ENCODE results near the gene PCDHGA10.
A peak's percentile ranks its signal among the peaks of the same experiment; 100 is the strongest.
"Not testable (repeated sequence)": the region's sequence is repeated elsewhere in the genome, so short reads cannot be mapped to it uniquely, and the experiment has no call there.

Gene PCDHGA10

GRCh38 chr5:141393267-141393666 lies 19.5 kb upstream of the PCDHGA10 start:
- Histone ChIP-seq H3K36me3 (ENCODE audit: control insufficient read depth in 5 of 5, insufficient read depth in 5 of 5, low read length in 5 of 5) (no peaks in the 10 kb centered on the region), H3K9me3 (ENCODE audit: control insufficient read depth in 5 of 5, low read length in 5 of 5) (peaks cover 30 to 75% (median 55%) of the 10 kb centered on the region in 5 donors), H3K4me3 (ENCODE audit: low read depth in 1 of 5, low read length in 5 of 5) (peak overlapping the region in 4 of 5 donors; percentile 17 to 52 (median 20)), H3K4me1 (ENCODE audit: control insufficient read depth in 5 of 5, insufficient read depth in 5 of 5, low read length in 5 of 5) (no peaks in the 10 kb centered on the region), H3K27ac (ENCODE audit: low read depth, low read length) (no peak overlapping the region), H3K27me3 (ENCODE audit: control insufficient read depth in 5 of 5, insufficient read depth in 4 of 5, low read length in 5 of 5) (peaks cover 0 to 10% (median 4%) of the 10 kb centered on the region in 5 donors), H3K9ac (ENCODE audit: low read length in 5 of 5) (no peak overlapping the region)

- peaks cover 33 to 75% (median 54%) of the 10 kb centered on the region in 5 donors for H3K9me3 ChIP-seq (ENCODE audit: control insufficient read depth in 5 of 5, low read length in 5 of 5)
- not testable (repeated sequence) for H3K9ac ChIP-seq (ENCODE audit: low read length in 5 of 5); H3K4me1 ChIP-seq (ENCODE audit: control insufficient read depth in 5 of 5, insufficient read depth in 5 of 5, low read length in 5 of 5); H3K36me3 ChIP-seq (ENCODE audit: control insufficient read depth in 5 of 5, insufficient read depth in 5 of 5, low read length in 5 of 5); H3K27ac ChIP-seq (ENCODE audit: low read depth, low read length)
- H3K4me3 ChIP-seq (ENCODE audit: low read depth in 1 of 5, low read length in 5 of 5): peak overlapping the region in 3 of 5 donors; percentile 11 to 35 (median 28)
- peaks cover 0 to 14% (median 6%) of the 10 kb centered on the region in 5 donors for H3K27me3 ChIP-seq (ENCODE audit: control insufficient read depth in 5 of 5, insufficient read depth in 4 of 5, low read length in 5 of 5)
These were observed 18.2 kb upstream of the PCDHGA10 start for GRCh38 chr5:141394401-141395187.

- Histone ChIP-seq H3K4me3 (ENCODE audit: low read depth in 1 of 5, low read length in 5 of 5) (peak within 1 kb of the TSS; percentile 40 to 60 (median 55)), H3K4me1 (ENCODE audit: control insufficient read depth in 5 of 5, insufficient read depth in 5 of 5, low read length in 5 of 5) (peaks cover 0 to 10% (median 2%) of the 10 kb centered on the region in 5 donors), H3K27me3 (ENCODE audit: control insufficient read depth in 5 of 5, insufficient read depth in 4 of 5, low read length in 5 of 5) (peaks cover 0 to 14% (median 6%) of the 10 kb centered on the region in 5 donors), H3K9me3 (ENCODE audit: control insufficient read depth in 5 of 5, low read length in 5 of 5) (peaks cover 26 to 70% (median 53%) of the 10 kb centered on the region in 5 donors)
- not testable (repeated sequence) for H3K9ac ChIP-seq (ENCODE audit: low read length in 5 of 5); H3K36me3 ChIP-seq (ENCODE audit: control insufficient read depth in 5 of 5, insufficient read depth in 5 of 5, low read length in 5 of 5); H3K27ac ChIP-seq (ENCODE audit: low read depth, low read length)
These were observed 14.8 kb upstream of the PCDHGA10 start, which contains the start of gene PCDHGB5 for GRCh38 chr5:141397756-141398551. Gene PCDHGB5 (plus strand): TSS chr5:141397947. CDS start chr5:141398128, 181 bp downstream.

- Histone ChIP-seq H3K4me3 (ENCODE audit: low read depth in 1 of 5, low read length in 5 of 5) (peak overlapping the region; percentile 39 to 60 (median 45)), H3K27ac (ENCODE audit: low read depth, low read length) (no peak overlapping the region), H3K9ac (ENCODE audit: low read length in 5 of 5) (no peak overlapping the region), H3K4me1 (ENCODE audit: control insufficient read depth in 5 of 5, insufficient read depth in 5 of 5, low read length in 5 of 5) (peaks cover 0 to 10% (median 6%) of the 10 kb centered on the region in 5 donors), H3K36me3 (ENCODE audit: control insufficient read depth in 5 of 5, insufficient read depth in 5 of 5, low read length in 5 of 5) (no peaks in the 10 kb centered on the region), H3K27me3 (ENCODE audit: control insufficient read depth in 5 of 5, insufficient read depth in 4 of 5, low read length in 5 of 5) (peaks cover 0 to 10% (median 5%) of the 10 kb centered on the region in 5 donors), H3K9me3 (ENCODE audit: control insufficient read depth in 5 of 5, low read length in 5 of 5) (peaks cover 27 to 70% (median 53%) of the 10 kb centered on the region in 5 donors)
These were observed 14.2 kb upstream of the PCDHGA10 start for GRCh38 chr5:141398608-141399007.

- peak overlapping the region in 4 of 5 donors; percentile 32 to 60 (median 42) for H3K4me3 ChIP-seq (ENCODE audit: low read depth in 1 of 5, low read length in 5 of 5)
- peaks cover 29 to 70% (median 54%) of the 10 kb centered on the region in 5 donors for H3K9me3 ChIP-seq (ENCODE audit: control insufficient read depth in 5 of 5, low read length in 5 of 5)
These were observed 13.1 kb upstream of the PCDHGA10 start for GRCh38 chr5:141399555-141400258.

GRCh38 chr5:141402553-141403243 lies 10.1 kb upstream of the PCDHGA10 start, which contains the start of gene PCDHGA9:
Gene PCDHGA9 (plus strand): TSS chr5:141402778. CDS start chr5:141402953, 175 bp downstream.
- no peak within 1 kb of the TSS for H3K9ac ChIP-seq (ENCODE audit: low read length in 5 of 5)
- peak within 1 kb of the TSS; percentile 54 to 68 (median 62) for H3K4me3 ChIP-seq (ENCODE audit: low read depth in 1 of 5, low read length in 5 of 5)
- no peak within 1 kb of the TSS for H3K27ac ChIP-seq (ENCODE audit: low read depth, low read length)
- peaks cover 36 to 68% (median 63%) of the 10 kb centered on the region in 5 donors for H3K9me3 ChIP-seq (ENCODE audit: control insufficient read depth in 5 of 5, low read length in 5 of 5)
- peaks cover 0 to 7% (median 3%) of the 10 kb centered on the region in 5 donors for H3K27me3 ChIP-seq (ENCODE audit: control insufficient read depth in 5 of 5, insufficient read depth in 4 of 5, low read length in 5 of 5)
- peaks cover 0 to 10% (median 6%) of the 10 kb centered on the region in 5 donors for H3K4me1 ChIP-seq (ENCODE audit: control insufficient read depth in 5 of 5, insufficient read depth in 5 of 5, low read length in 5 of 5)
- no peaks in the 10 kb centered on the region for H3K36me3 ChIP-seq (ENCODE audit: control insufficient read depth in 5 of 5, insufficient read depth in 5 of 5, low read length in 5 of 5)

More at GRCh38 chr5:141399555-141400258, 13.1 kb upstream of the PCDHGA10 start:
- peaks cover 0 to 10% (median 6%) of the 10 kb centered on the region in 5 donors for H3K4me1 ChIP-seq (ENCODE audit: control insufficient read depth in 5 of 5, insufficient read depth in 5 of 5, low read length in 5 of 5)
- no peak overlapping the region for H3K27ac ChIP-seq (ENCODE audit: low read depth, low read length)
- no peaks in the 10 kb centered on the region for H3K36me3 ChIP-seq (ENCODE audit: control insufficient read depth in 5 of 5, insufficient read depth in 5 of 5, low read length in 5 of 5)
- peaks cover 0 to 7% (median 6%) of the 10 kb centered on the region in 5 donors for H3K27me3 ChIP-seq (ENCODE audit: control insufficient read depth in 5 of 5, insufficient read depth in 4 of 5, low read length in 5 of 5)
- no peak overlapping the region for H3K9ac ChIP-seq (ENCODE audit: low read length in 5 of 5)

- H3K4me1 ChIP-seq (ENCODE audit: control insufficient read depth in 5 of 5, insufficient read depth in 5 of 5, low read length in 5 of 5): peaks cover 0 to 11% (median 10%) of the 10 kb centered on the region in 5 donors
- H3K4me3 ChIP-seq (ENCODE audit: low read depth in 1 of 5, low read length in 5 of 5): peak overlapping the region in 4 of 5 donors; percentile 54 to 66 (median 60)
- H3K36me3 ChIP-seq (ENCODE audit: control insufficient read depth in 5 of 5, insufficient read depth in 5 of 5, low read length in 5 of 5): no peaks in the 10 kb centered on the region
- no peak overlapping the region for H3K27ac ChIP-seq (ENCODE audit: low read depth, low read length)
- H3K27me3 ChIP-seq (ENCODE audit: control insufficient read depth in 5 of 5, insufficient read depth in 4 of 5, low read length in 5 of 5): peaks cover 0 to 7% (median 3%) of the 10 kb centered on the region in 5 donors
- H3K9me3 ChIP-seq (ENCODE audit: control insufficient read depth in 5 of 5, low read length in 5 of 5): peaks cover 36 to 72% (median 68%) of the 10 kb centered on the region in 5 donors
- no peak overlapping the region for H3K9ac ChIP-seq (ENCODE audit: low read length in 5 of 5)
These were observed 9.4 kb upstream of the PCDHGA10 start for GRCh38 chr5:141403387-141403786.

GRCh38 chr5:141407790-141408505 lies 4.8 kb upstream of the PCDHGA10 start, which contains the start of gene PCDHGB6:
Gene PCDHGB6 (plus strand): TSS chr5:141408021. CDS start chr5:141408203, 182 bp downstream.
- H3K9me3 ChIP-seq (ENCODE audit: control insufficient read depth in 5 of 5, low read length in 5 of 5): peaks cover 43 to 72% (median 65%) of the 10 kb centered on the region in 5 donors
- peak within 1 kb of the TSS in 1 of 5 donors; percentile 41 for H3K9ac ChIP-seq (ENCODE audit: low read length in 5 of 5)
- peaks cover 0 to 10% (median 5%) of the 10 kb centered on the region in 5 donors for H3K27me3 ChIP-seq (ENCODE audit: control insufficient read depth in 5 of 5, insufficient read depth in 4 of 5, low read length in 5 of 5)
- H3K36me3 ChIP-seq (ENCODE audit: control insufficient read depth in 5 of 5, insufficient read depth in 5 of 5, low read length in 5 of 5); H3K27ac ChIP-seq (ENCODE audit: low read depth, low read length): not testable (repeated sequence)
- peaks cover 0 to 18% (median 16%) of the 10 kb centered on the region in 5 donors for H3K4me1 ChIP-seq (ENCODE audit: control insufficient read depth in 5 of 5, insufficient read depth in 5 of 5, low read length in 5 of 5)
- H3K4me3 ChIP-seq (ENCODE audit: low read depth in 1 of 5, low read length in 5 of 5): peak within 1 kb of the TSS; percentile 51 to 59 (median 53)
